K562 (cell line): Measurements from ENCODE around the gene CEP95. TPM values are rescaled to one million over a fixed set of nuclear protein-coding genes. Genes with fewer than 3 reads are reported as not detected.
A peak's percentile ranks its signal among the peaks of the same experiment; 100 is the strongest.

Source experiments
- CEBPB ChIP-seq: fragments of 450-650 bp; IDR thresholded peaks from 2 replicates; pipeline ENCODE4 v1.6.1; 2016; ENCODE audit warnings: missing genetic modification characterization, missing compliant biosample characterization
- DIDO1 ChIP-seq: fragments of 450-650 bp; IDR thresholded peaks from 2 replicates; pipeline ENCODE4 v1.6.1; 2016; ENCODE audit warnings: low read depth, missing biosample characterization, missing genetic modification characterization
- E2F3 ChIP-seq: fragments of 250-450 bp; sonication (Bioruptor Pico); IDR thresholded peaks from 2 replicates; pipeline ENCODE4 v1.4.0; 2020; ENCODE audit warnings: mild to moderate bottlenecking
- E2F4 ChIP-seq: sonication (generic); formaldehyde crosslinking; IDR thresholded peaks from 2 replicates; pipeline ENCODE4 v1.8.0; 2022; ENCODE audit warnings: mild to moderate bottlenecking, low read depth, missing genetic modification reagents
- HIVEP1 ChIP-seq: fragments of 250-450 bp; sonication (Bioruptor Pico); IDR thresholded peaks from 2 replicates; pipeline ENCODE4 v1.4.0; 2020; ENCODE audit warnings: mild to moderate bottlenecking
- MEF2D ChIP-seq: conservative IDR thresholded peaks from 2 replicates; pipeline ENCODE4 v1.6.1; 2016; ENCODE audit warnings: low read depth, missing genetic modification characterization, missing compliant biosample characterization
- PML ChIP-seq: IDR thresholded peaks from 2 replicates; pipeline ENCODE4 v1.6.1; 2012; ENCODE audit warnings: low read length, inconsistent platforms
- RBM15 ChIP-seq: fragments of 200-400 bp; formaldehyde crosslinking; IDR thresholded peaks from 2 replicates; pipeline ENCODE4 v1.6.1; 2018; ENCODE audit warnings: mild to moderate bottlenecking, low read length, moderate library complexity; ENCODE audit not compliant: insufficient read depth
- RERE ChIP-seq: sonication (generic); formaldehyde crosslinking; IDR thresholded peaks from 2 replicates; pipeline ENCODE4 v1.8.0; 2023; ENCODE audit warnings: missing genetic modification reagents, mild to moderate bottlenecking, borderline replicate concordance
- TCF3 ChIP-seq: sonication (generic); formaldehyde crosslinking; IDR thresholded peaks from 2 replicates; pipeline ENCODE4 v1.4.0; 2020; ENCODE audit warnings: mild to moderate bottlenecking, missing genetic modification reagents
- TEAD1 ChIP-seq, 2 experiments: fragments of 450-650 bp in 1 of 2; sonication (generic) in 1 of 2; formaldehyde crosslinking; IDR thresholded peaks; 2 replicates each; pipeline versions ENCODE4 v1.4.0 to v1.8.0; 2020 to 2022; ENCODE audit warnings: mild to moderate bottlenecking in 2 of 2, missing genetic modification reagents in 1 of 2
- ZNF165 ChIP-seq: fragments of 250-450 bp; sonication (Bioruptor Pico); IDR thresholded peaks from 2 replicates; pipeline ENCODE4 v1.4.0; 2020; ENCODE audit warnings: borderline replicate concordance
- ZNF174 ChIP-seq: fragments of 250-450 bp; sonication (Bioruptor Pico); IDR thresholded peaks from 2 replicates; pipeline ENCODE4 v1.4.0; 2020; ENCODE audit warnings: mild to moderate bottlenecking
- ZNF431 ChIP-seq: sonication (generic); formaldehyde crosslinking; IDR thresholded peaks from 2 replicates; pipeline ENCODE4 v1.8.0; 2022; ENCODE audit warnings: mild to moderate bottlenecking, missing genetic modification reagents
- polyA plus RNA-seq, 8 experiments: library from polyadenylated mRNA; depleted of rRNA in 4 of 8; stranded (reverse) in 5 of 8; unstranded in 3 of 8; fragments of >200 nt; fragmentation: Nextera tagmentation in 2 of 8; fragmentation: Illumina TruSeq in 1 of 8; extraction: Ambion mirVana in 2 of 8; extraction: Trizol in 1 of 8; gene quantifications; 2 replicates each; pipeline versions ENCODE4 v1.2.1 to v1.2.3, GENCODE V29; 2011 to 2014; ENCODE audit warnings: inconsistent platforms in 1 of 8, missing spikeins in 1 of 8
- total RNA-seq, 7 experiments: library from RNA; depleted of rRNA in 6 of 7; stranded (reverse); fragments of >200 nt in 6 of 7; fragmentation: Illumina TruSeq in 2 of 7; extraction: Trizol in 2 of 7; gene quantifications; 2 replicates each; pipeline versions ENCODE4 v1.2.1 to v1.2.3, GENCODE V29; 2011 to 2021; ENCODE audit warnings: low replicate concordance in 1 of 7
- TF ChIP-seq, protein P1 (sequence below), 2 experiments: fragments of 250-450 bp in 1 of 2; fragments of 450-650 bp in 1 of 2; sonication (Bioruptor Pico) in 1 of 2; IDR thresholded peaks; 2 replicates each; pipeline versions ENCODE4 v1.6.1 to v1.8.0; 2016 to 2021; ENCODE audit warnings: mild to moderate bottlenecking in 2 of 2, moderate library complexity in 2 of 2, missing compliant biosample characterization in 1 of 2, missing genetic modification characterization in 1 of 2
- TF ChIP-seq, protein P2 (sequence below): fragments of 250-450 bp; sonication (Bioruptor Pico); IDR thresholded peaks from 2 replicates; pipeline ENCODE4 v1.9.0; 2021; ENCODE audit warnings: mild to moderate bottlenecking
- TF ChIP-seq, protein P3 (sequence below), 3 experiments: IDR thresholded peaks in 2 of 3; conservative IDR thresholded peaks in 1 of 3; 2 replicates each; pipeline ENCODE4 v1.5.1; 2011 to 2012; ENCODE audit warnings: low read length in 3 of 3, mild to moderate bottlenecking in 3 of 3, control low read depth in 2 of 3, improper control_type of control experiment in 1 of 3, inconsistent platforms in 1 of 3, low read depth in 1 of 3, mixed read lengths in 1 of 3, moderate library complexity in 1 of 3; ENCODE audit not compliant: insufficient read depth in 2 of 3

Gene CEP95
- total and polyA plus RNA-seq, 9 of the 15 experiments (the other 6 are each of a cell fraction or from before 2014, with no cell fraction given) = 26.7 to 80.7 (median 56.9) TPM

DNA sequence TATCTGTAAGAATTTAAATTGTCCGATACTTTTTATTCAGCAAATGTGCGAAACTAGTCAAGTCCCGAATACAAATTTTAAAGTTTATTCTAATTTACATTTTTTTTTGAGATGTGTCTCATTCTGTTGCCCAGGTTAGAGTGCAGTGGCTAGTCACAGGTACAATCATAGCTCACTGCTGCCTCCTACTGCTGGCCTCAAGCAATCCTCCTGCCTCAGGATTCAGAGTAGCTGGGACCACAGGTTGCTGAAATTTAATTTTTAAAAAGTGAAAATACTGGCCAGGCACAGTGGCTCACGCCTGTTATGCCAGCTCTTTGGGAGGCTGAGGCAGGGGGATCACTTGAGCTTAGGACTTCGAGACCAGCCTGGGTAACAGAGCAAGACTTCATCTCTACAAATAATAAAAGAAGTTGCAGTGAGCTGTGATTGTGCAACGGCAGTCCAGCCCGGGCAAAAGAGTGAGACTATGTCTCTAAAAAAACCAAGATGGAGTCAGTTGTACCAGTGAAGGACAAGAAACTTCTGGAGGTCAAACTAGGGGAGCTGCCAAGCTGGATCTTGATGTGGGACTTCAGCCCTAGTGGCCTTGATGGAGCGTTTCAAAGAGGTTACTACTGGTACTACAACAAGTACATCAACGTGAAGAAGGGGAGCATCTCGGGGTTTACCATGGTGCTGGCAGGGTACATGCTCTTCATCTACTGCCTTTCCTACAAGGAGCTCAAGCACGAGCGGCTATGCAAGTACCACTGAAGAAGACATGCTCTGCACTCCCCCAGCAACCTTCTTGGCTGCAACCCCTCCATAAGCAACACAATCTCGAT is 15.5 kb upstream of the CEP95 start (continued):
- TF ChIP-seq HIVEP1 (no peak), RBM15 (no peak), E2F3 (CRISPR knock-in tag) (no peak), RERE (no peak), PML (no peak), MEF2D (tag) (no peak), TEAD1 (CRISPR knock-in tag; IDR thresholded peaks at IDR 0.05) (no peak), DIDO1 (tag) (no peak), TCF3 (no peak), ZNF431 (CRISPR knock-in tag) (peak; percentile 90), E2F4 (CRISPR knock-in tag) (no peak), ZNF165 (CRISPR knock-in tag) (no peak), CEBPB (peak; percentile 55), ZNF174 (CRISPR knock-in tag) (no peak)
- TF ChIP-seq, protein P1, sequence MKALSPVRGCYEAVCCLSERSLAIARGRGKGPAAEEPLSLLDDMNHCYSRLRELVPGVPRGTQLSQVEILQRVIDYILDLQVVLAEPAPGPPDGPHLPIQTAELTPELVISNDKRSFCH (CRISPR knock-in tag; IDR thresholded peaks at IDR 0.05) = no peak
- TF ChIP-seq, protein P1 (tag; IDR thresholded peaks at IDR 0.05) = no peak
- TF ChIP-seq, protein P2, sequence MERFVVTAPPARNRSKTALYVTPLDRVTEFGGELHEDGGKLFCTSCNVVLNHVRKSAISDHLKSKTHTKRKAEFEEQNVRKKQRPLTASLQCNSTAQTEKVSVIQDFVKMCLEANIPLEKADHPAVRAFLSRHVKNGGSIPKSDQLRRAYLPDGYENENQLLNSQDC (CRISPR knock-in tag) = no peak
- TF ChIP-seq, protein P3, sequence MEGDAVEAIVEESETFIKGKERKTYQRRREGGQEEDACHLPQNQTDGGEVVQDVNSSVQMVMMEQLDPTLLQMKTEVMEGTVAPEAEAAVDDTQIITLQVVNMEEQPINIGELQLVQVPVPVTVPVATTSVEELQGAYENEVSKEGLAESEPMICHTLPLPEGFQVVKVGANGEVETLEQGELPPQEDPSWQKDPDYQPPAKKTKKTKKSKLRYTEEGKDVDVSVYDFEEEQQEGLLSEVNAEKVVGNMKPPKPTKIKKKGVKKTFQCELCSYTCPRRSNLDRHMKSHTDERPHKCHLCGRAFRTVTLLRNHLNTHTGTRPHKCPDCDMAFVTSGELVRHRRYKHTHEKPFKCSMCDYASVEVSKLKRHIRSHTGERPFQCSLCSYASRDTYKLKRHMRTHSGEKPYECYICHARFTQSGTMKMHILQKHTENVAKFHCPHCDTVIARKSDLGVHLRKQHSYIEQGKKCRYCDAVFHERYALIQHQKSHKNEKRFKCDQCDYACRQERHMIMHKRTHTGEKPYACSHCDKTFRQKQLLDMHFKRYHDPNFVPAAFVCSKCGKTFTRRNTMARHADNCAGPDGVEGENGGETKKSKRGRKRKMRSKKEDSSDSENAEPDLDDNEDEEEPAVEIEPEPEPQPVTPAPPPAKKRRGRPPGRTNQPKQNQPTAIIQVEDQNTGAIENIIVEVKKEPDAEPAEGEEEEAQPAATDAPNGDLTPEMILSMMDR (IDR thresholded peaks at IDR 0.05 in 2 of 3, conservative IDR thresholded peaks at IDR 0.05 in 1 of 3; ENCODE audit: insufficient read depth in 2 of 3, low read depth in 1 of 3, low read length in 3 of 3) = peak; percentile 54 to 65 (median 62)
